ENCODE results near the gene SLAIN2.
"Not testable (repeated sequence)": the region's sequence is repeated elsewhere in the genome, so short reads cannot be mapped to it uniquely, and the experiment has no call there.

SLAIN2 gene

GRCh38 chr4:48340965-48341775 lies at the start of gene SLAIN2:
SLAIN2 (plus strand) TSS chr4:48341529; CDS start chr4:48341740, 211 bp downstream.
- peak; percentile 98 for DNase-seq (ENCODE audit: low read depth)

GRCh38 chr4:48292218-48292790 lies 49.0 kb upstream of the SLAIN2 start:
- DNase-seq (ENCODE audit: low read depth) = not testable (repeated sequence)

- DNase-seq (ENCODE audit: low read depth) = no peak
Observed at GRCh38 chr4:48295116-48295515, 46.2 kb upstream of the SLAIN2 start.

- DNase-seq (ENCODE audit: low read depth) = no peak
Observed at GRCh38 chr4:48296365-48296764, 45.0 kb upstream of the SLAIN2 start.

GRCh38 chr4:48297256-48297846 lies 44.0 kb upstream of the SLAIN2 start:
- no peak for DNase-seq (ENCODE audit: low read depth)

GRCh38 chr4:48299560-48299959 lies 41.8 kb upstream of the SLAIN2 start:
- DNase-seq (ENCODE audit: low read depth) = no peak

GRCh38 chr4:48300004-48300403 lies 41.3 kb upstream of the SLAIN2 start:
- no peak for DNase-seq (ENCODE audit: low read depth)

- DNase-seq (ENCODE audit: low read depth) = no peak
Observed at GRCh38 chr4:48305508-48305907, 35.8 kb upstream of the SLAIN2 start.

GRCh38 chr4:48307528-48307927 lies 33.8 kb upstream of the SLAIN2 start:
- no peak for DNase-seq (ENCODE audit: low read depth)

- no peak for DNase-seq (ENCODE audit: low read depth)
Observed at GRCh38 chr4:48308901-48309300, 32.4 kb upstream of the SLAIN2 start.

GRCh38 chr4:48311896-48312295 lies 29.4 kb upstream of the SLAIN2 start:
- no peak for DNase-seq (ENCODE audit: low read depth)

- not testable (repeated sequence) for DNase-seq (ENCODE audit: low read depth)
Observed at GRCh38 chr4:48314746-48315145, 26.6 kb upstream of the SLAIN2 start.

GRCh38 chr4:48315728-48316630 lies 25.4 kb upstream of the SLAIN2 start:
- no peak for DNase-seq (ENCODE audit: low read depth)

- no peak for DNase-seq (ENCODE audit: low read depth)
Observed at GRCh38 chr4:48321312-48321711, 20.0 kb upstream of the SLAIN2 start.

- DNase-seq (ENCODE audit: low read depth) = no peak
Observed at GRCh38 chr4:48322063-48322462, 19.3 kb upstream of the SLAIN2 start.

- no peak for DNase-seq (ENCODE audit: low read depth)
Observed at GRCh38 chr4:48324281-48324680, 17.0 kb upstream of the SLAIN2 start.

GRCh38 chr4:48329193-48329592 lies 12.1 kb upstream of the SLAIN2 start:
- no peak for DNase-seq (ENCODE audit: low read depth)

GRCh38 chr4:48329976-48330375 lies 11.4 kb upstream of the SLAIN2 start:
- DNase-seq (ENCODE audit: low read depth) = no peak

- no peak for DNase-seq (ENCODE audit: low read depth)
Observed at GRCh38 chr4:48331577-48332330, 9.6 kb upstream of the SLAIN2 start.

- no peak for DNase-seq (ENCODE audit: low read depth)
Observed at GRCh38 chr4:48332661-48333060, 8.7 kb upstream of the SLAIN2 start.

GRCh38 chr4:48333587-48333986 lies 7.7 kb upstream of the SLAIN2 start:
- no peak for DNase-seq (ENCODE audit: low read depth)

GRCh38 chr4:48334236-48334635 lies 7.1 kb upstream of the SLAIN2 start:
- DNase-seq (ENCODE audit: low read depth) = no peak

All from stimulated activated CD8-positive, alpha-beta memory T cell treated with anti-CD3 and anti-CD28 coated beads, Interleukin-7, amount 100 ng/mL, for 24 hours (primary cell).